B cell (primary cell): Measurements from ENCODE around the gene EVX1. TPM values are rescaled to one million over a fixed set of nuclear protein-coding genes. Genes with fewer than 3 reads are reported as not detected.

ENCODE experiments used
- ATAC-seq: fragments of 200-7000 bp; cut with Tn5 transposase; one replicate; pipeline ENCODE4 v1.10.0; 2021; ENCODE audit warnings: low read depth, mild to moderate bottlenecking, moderate number of reproducible peaks, moderate library complexity
- CTCF ChIA-PET: fragments of 350-600 bp; sonication (Branson Sonifier 250); formaldehyde crosslinking; loops from one replicate; lab custom pipeline; 2021; ENCODE audit warnings: antibody characterized with exemption, inconsistent platforms; lab: Charles Lee
- POLR2A ChIA-PET: fragments of 350-600 bp; sonication (Branson Sonifier 250); formaldehyde crosslinking; loops from one replicate; lab custom pipeline; 2021; ENCODE audit warnings: antibody characterized with exemption; lab: Charles Lee
- DNase-seq: peaks from one replicate; pipeline ENCODE4 v3.0.0; 2013
- H2AFZ ChIP-seq: 2 replicates; pipeline ENCODE4 v1.6.1; 2012; ENCODE audit warnings: mild to moderate bottlenecking, low read depth, low read length; ENCODE audit not compliant: insufficient read depth, poor library complexity, severe bottlenecking
- H3K27ac ChIP-seq, 2 donors: 1 replicate in 1 of 2; 2 replicates in 1 of 2; pipeline ENCODE4 v1.5.1; 2012 to 2013; ENCODE audit warnings: low read length in 2 of 2, mild to moderate bottlenecking in 2 of 2, moderate library complexity in 1 of 2
- H3K27me3 ChIP-seq, 4 experiments: fragments of 200-600 bp in 1 of 4; sonication (generic) in 1 of 4; replicated peaks in 1 of 4; 1 replicate in 2 of 4; 2 replicates in 2 of 4; pipeline versions ENCODE4 v1.6.1 to v1.7.0; 2013 to 2016; ENCODE audit warnings: low read length in 3 of 4, mild to moderate bottlenecking in 2 of 4, mixed read lengths in 1 of 4, moderate library complexity in 1 of 4; ENCODE audit not compliant: insufficient read depth in 4 of 4, control insufficient read depth in 3 of 4; ENCODE audit errors: control extremely low read depth in 1 of 4
- H3K36me3 ChIP-seq, 2 experiments: replicated peaks in 1 of 2; 1 replicate in 1 of 2; 2 replicates in 1 of 2; pipeline versions ENCODE4 v1.6.1 to v1.7.1; 2013; ENCODE audit warnings: low read length in 1 of 2; ENCODE audit not compliant: insufficient read depth in 2 of 2, control insufficient read depth in 1 of 2; ENCODE audit errors: control extremely low read depth in 1 of 2, extremely low read depth in 1 of 2
- H3K4me1 ChIP-seq, 2 donors: fragments of 200-600 bp in 1 of 2; sonication (generic) in 1 of 2; 1 replicate in 1 of 2; 2 replicates in 1 of 2; pipeline versions ENCODE4 v1.5.1 to v1.6.1; 2013 to 2017; ENCODE audit warnings: low read length in 2 of 2; ENCODE audit not compliant: control insufficient read depth in 2 of 2, insufficient read depth in 2 of 2
- H3K4me2 ChIP-seq: replicated peaks from 2 replicates; pipeline ENCODE3; 2012; ENCODE audit warnings: mild to moderate bottlenecking, low read depth, low read length; ENCODE audit not compliant: poor library complexity, severe bottlenecking
- H3K4me3 ChIP-seq, 5 experiments: fragments of 200-600 bp in 1 of 5; sonication (generic) in 1 of 5; 1 replicate in 3 of 5; 2 replicates in 2 of 5; pipeline versions ENCODE4 v1.5.1 to v1.7.0; 2011 to 2016; ENCODE audit warnings: low read length in 4 of 5, mild to moderate bottlenecking in 4 of 5, low read depth in 2 of 5, control low read depth in 1 of 5, moderate library complexity in 1 of 5; ENCODE audit not compliant: insufficient read depth in 1 of 5; ENCODE audit errors: control extremely low read depth in 1 of 5, extremely low read depth in 1 of 5
- H3K79me2 ChIP-seq: fragments of 200-600 bp; sonication (generic); one replicate; pipeline ENCODE4 v1.6.0; 2016; ENCODE audit warnings: low read length; ENCODE audit not compliant: control insufficient read depth, insufficient read depth
- H3K9ac ChIP-seq: fragments of 200-600 bp; sonication (generic); 2 replicates; pipeline ENCODE4 v1.6.1; 2017; ENCODE audit warnings: mild to moderate bottlenecking, low read length, moderate library complexity
- H3K9me3 ChIP-seq, 3 donors: one replicate each; pipeline versions ENCODE4 v1.6.1 to v1.7.1; 2013; ENCODE audit warnings: low read length in 2 of 3; ENCODE audit not compliant: control insufficient read depth in 2 of 3, insufficient read depth in 1 of 3; ENCODE audit errors: control extremely low read depth in 1 of 3
- H4K20me1 ChIP-seq: 2 replicates; pipeline ENCODE4 v1.6.0; 2012; ENCODE audit warnings: mild to moderate bottlenecking, low read length; ENCODE audit not compliant: insufficient read depth, control insufficient read depth, poor library complexity, severe bottlenecking
- H3K27ac Mint-ChIP-seq: one replicate; pipeline ENCODE4 v1.8.0; 2021; ENCODE audit warnings: mixed read lengths
- H3K27me3 Mint-ChIP-seq: one replicate; pipeline ENCODE4 v1.8.0; 2021; ENCODE audit warnings: mixed read lengths
- H3K4me1 Mint-ChIP-seq: one replicate; pipeline ENCODE4 v1.8.0; 2021; ENCODE audit warnings: mixed read lengths
- H3K4me3 Mint-ChIP-seq: one replicate; pipeline ENCODE4 v1.8.0; 2021; ENCODE audit warnings: mixed read lengths
- H3K9me3 Mint-ChIP-seq: one replicate; pipeline ENCODE4 v1.8.0; 2022; ENCODE audit warnings: mixed read lengths; ENCODE audit not compliant: insufficient read depth
- CTCF ChIP-seq: fragments of 200-600 bp; IDR thresholded peaks from one replicate; pipeline ENCODE4 v1.8.0; 2022; ENCODE audit warnings: antibody characterized with exemption, mild to moderate bottlenecking
- EZH2 ChIP-seq: IDR thresholded peaks from 2 replicates; pipeline ENCODE4 v1.6.1; 2012; ENCODE audit warnings: borderline replicate concordance, low read depth, mild to moderate bottlenecking, moderate library complexity, low read length; ENCODE audit not compliant: insufficient read depth, poor library complexity, severe bottlenecking
- WGBS: methylation state at CpG from one replicate; pipeline ENCODE4 v1.1.5; 2013; ENCODE audit warnings: missing lambda C conversion rate; ENCODE audit not compliant: insufficient coverage; 5-methylcytosine and 5-hydroxymethylcytosine counted together
- intact Hi-C: fragments of 100-400 bp; cut with micrococcal nuclease; formaldehyde crosslinking; loops from one replicate; pipeline ENCODE4 v1.10.0; 2022
- polyA plus RNA-seq: library from polyadenylated mRNA; depleted of rRNA; stranded (reverse); fragments of >200 nt; gene quantifications from 2 replicates; pipeline ENCODE4 v1.2.3, GENCODE V29; 2012
- total RNA-seq, 2 donors: library from RNA; stranded (reverse); fragments of 120-200 nt in 1 of 2; gene quantifications; 1 replicate in 1 of 2; 2 replicates in 1 of 2; pipeline versions ENCODE4 v1.2.3 to v1.2.4, GENCODE V29; 2013 to 2022

Gene EVX1
- total and polyA plus RNA-seq, 2 donors (not counting 1 experiment from before 2014, with no cell fraction given): not detected

GRCh38 chr7:27240015-27240731, 2.4 kb upstream of the EVX1 start:
- peaks cover 0 to 99% (median 75%) of the 10 kb centered on the region in 4 experiments for H3K27me3 ChIP-seq
- POLR2A ChIA-PET: no interaction called here
- ATAC-seq: no peak

More at GRCh38 chr7:27240015-27240731, 2.4 kb upstream of the EVX1 start:
- Histone ChIP-seq H3K4me3 (no peak overlapping the region), H3K9me3 (peaks cover 0 to 73% (median 5%) of the 10 kb centered on the region in 3 donors), H3K9ac (no peak overlapping the region), H2AFZ (no peak overlapping the region), H3K4me1 (peaks cover 32 to 56% of the 10 kb centered on the region in 2 donors), H3K79me2 (no peaks in the 10 kb centered on the region), H3K36me3 (no peaks in the 10 kb centered on the region), H3K27ac (no peak overlapping the region), H4K20me1 (no peaks in the 10 kb centered on the region), H3K4me2 (peak overlapping the region; percentile 52)
- H3K9me3 Mint-ChIP-seq: no peaks in the 10 kb centered on the region
- DNase-seq: peak; percentile 47
- H3K4me3 Mint-ChIP-seq: peak overlapping the region; percentile 47
- no peak for TF ChIP-seq EZH2
- TF ChIP-seq CTCF: no peak
- peaks cover 30% of the 10 kb centered on the region for H3K4me1 Mint-ChIP-seq
- CTCF ChIA-PET: interaction anchor here (0.7 to 2.7 kb wide), 3 partner anchors 10 to 1388 kb away, joined by 3 to 11 read pairs (median 4); no protein-coding TSS in a partner anchor
- intact Hi-C loops: loop anchor here (2.0 to 5.0 kb wide), 3 partner anchors 43 to 1388 kb away; partner anchors contain the start of gene HOXA7
- peak overlapping the region; percentile 10 for H3K27ac Mint-ChIP-seq
- H3K27me3 Mint-ChIP-seq: peaks cover 77% of the 10 kb centered on the region
- WGBS: 7% methylated on average over 16 of the region's 18 CpGs
